ENCODE results near the gene FAM229B.
"Not testable (repeated sequence)": the region's sequence is repeated elsewhere in the genome, so short reads cannot be mapped to it uniquely, and the experiment has no call there.

FAM229B gene

DNA sequence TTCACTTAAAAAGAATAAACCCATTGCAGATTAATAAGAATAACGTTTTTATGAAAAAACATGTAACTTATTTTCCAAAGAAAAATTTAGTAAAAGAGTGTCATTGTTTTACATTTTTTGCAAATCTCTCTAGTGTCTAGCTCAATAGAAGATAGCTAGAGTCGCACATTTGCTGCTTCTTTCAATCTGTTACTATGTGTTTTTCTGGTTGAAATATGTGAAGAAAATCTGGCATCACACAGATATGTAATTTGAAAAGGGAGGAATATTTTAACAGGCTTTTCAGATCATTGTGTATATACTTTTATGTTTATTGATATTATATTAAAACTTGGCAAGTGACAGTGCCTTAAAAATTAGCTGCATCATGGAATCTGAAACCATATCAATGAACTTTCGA, 24.4 kb upstream of the FAM229B start:
- no peak for DNase-seq

DNA sequence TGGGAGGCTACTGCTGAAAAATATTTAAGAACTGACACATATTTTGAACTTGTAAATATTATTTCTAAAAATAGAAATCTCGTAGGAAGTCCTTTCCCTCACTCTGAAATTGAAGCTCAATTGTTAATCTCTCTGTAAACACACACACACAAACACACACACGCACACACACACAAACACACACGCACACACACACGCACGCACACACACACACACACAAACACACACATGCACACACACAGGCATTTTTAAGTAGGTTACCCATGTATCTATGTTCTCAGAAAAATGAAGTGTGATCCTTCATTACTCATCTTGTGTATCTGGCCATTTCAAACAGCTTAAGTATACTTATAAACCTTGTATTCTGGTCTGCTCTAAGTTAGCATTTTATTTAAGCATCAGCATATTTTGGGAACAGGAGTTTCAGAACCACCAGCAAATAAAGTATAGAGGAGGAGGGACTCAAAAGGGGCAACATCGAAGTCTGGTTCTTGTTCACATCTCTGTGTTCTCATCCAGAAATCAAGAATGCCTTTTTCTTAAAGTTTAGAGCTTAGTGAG, 21.9 kb upstream of the FAM229B start:
- DNase-seq = no peak

DNA sequence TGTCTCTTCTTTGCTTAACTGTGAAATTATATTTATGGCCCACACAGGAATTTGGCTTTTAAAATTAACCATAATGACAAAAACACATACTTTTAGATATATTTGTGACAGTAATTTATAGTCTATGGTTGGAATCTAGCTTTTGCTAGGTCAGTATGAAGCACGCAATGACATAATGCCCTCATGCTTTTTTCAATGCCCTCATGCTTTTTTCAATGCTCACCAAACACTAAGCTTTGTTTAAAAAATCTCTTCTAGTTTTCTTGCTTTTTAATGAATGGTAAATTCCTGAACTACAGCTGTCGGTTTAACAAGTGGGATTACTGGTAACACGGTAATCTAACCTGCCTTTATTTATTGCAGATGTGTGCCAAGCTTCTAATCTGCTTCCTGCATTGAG, 20.8 kb upstream of the FAM229B start:
- no peak for DNase-seq

DNA sequence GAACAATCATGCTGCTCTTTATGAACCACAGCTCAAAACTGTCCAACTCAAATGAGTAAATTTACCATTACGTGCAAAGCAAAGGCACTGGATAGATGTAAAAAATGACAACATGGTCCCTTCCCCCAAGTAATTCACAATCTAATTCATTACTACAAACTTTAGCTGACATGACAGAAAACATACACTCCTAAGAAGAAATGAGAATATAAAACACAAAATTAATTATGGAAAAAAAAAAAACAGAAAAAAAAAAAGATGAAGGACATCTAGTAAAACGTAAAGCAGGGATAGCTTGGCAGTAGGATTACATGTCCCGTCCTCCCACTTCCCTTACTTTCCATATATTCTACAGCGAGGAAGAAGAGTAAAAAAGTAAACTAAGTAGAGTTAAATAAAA, 5.8 kb upstream of the FAM229B start:
- DNase-seq = no peak

DNA sequence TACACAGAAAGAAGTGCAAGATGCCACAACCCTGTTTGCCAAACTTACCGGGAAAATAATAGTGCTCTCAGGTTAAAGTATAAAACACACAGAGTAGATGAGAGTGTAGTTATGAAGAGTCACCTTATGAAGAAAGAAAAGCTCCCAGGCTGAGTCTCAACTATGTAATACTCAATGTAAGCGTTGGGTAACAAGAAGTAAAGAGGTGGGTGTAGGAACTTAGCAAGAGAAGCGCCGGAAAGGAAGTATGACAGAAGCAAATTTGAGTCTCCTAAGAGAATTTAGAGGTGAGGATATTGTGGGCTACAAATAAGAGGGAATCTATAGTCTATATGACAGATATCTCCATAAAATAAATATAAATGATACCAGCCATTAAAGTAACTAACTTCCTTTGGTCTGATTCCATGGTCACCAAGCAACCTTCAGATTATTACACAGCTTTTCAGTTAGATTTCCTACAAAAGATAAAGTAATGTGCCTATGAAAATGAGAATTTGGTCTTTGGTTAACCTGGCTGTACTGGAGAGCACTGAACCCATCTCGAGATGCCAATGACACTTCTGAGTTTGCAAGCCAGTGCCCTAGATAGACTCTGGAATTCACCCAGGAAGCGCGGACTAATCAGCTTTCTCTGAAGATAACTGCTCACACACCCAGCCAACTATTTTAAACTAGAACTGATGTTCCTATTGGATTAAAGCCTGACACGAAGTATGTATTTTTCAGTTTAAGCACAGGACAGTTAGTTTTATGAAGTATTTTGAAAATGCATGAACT, 1.9 kb upstream of the FAM229B start:
- DNase-seq = no peak

DNA sequence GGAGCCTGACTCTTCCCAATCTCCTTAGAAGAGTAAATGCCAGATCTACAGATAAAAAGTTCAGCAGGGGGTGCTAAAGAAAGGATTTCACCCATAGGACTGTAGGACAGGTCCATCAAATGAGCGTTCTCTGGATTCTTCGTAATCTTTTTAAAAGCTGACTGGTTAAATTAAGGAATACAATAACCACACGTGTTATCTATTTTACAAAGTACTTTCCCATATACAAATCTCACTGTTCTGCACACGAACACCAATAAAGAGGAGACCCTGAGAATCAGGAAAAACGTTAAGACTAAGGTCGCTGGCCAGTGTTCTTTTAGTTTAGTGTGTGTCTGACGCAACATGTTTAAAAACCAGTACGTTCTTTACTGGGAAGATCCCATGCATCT, 651 bp upstream of the FAM229B start:
- peak in 1 of 51 donors; percentile 68 for DNase-seq

DNA sequence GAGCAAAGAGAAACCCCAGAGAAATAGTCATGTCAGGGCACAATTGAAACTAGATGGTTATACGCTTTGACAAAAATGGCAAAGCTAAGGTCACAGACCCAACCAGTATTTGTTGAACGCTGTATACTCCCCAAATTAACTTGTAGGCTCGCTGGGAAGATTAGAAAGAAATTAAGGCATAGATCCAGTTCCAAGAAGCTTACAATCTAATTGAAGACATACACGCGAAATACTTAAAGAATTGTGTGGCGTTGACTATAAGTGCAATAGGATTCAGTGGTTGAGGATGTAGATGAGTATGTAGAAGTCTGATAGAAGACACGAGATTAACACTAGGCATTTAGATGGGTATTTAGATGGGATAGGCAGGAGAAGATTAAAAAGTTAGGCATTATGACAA, 525 bp downstream of the FAM229B start:
- no peak for DNase-seq

DNA sequence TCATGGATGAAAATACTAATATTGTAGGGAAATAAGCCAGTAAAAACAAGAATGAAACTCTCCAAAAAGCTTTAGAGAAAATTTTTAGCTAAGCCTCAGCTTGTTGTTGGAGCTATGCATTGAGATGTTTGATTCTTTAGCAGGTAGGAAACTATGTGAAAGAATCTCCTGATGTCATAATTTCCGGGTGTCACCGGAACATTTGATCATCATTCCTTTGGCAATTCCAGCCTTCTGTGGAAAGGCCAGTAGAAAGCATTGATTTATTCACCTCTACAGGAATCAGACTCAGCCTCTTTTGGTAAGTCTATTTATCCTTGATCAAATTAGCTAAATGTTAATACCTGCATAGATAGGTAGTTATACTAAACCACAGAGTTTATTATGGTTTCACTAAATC, 9.5 kb downstream of the FAM229B start:
- no peak for DNase-seq

DNA sequence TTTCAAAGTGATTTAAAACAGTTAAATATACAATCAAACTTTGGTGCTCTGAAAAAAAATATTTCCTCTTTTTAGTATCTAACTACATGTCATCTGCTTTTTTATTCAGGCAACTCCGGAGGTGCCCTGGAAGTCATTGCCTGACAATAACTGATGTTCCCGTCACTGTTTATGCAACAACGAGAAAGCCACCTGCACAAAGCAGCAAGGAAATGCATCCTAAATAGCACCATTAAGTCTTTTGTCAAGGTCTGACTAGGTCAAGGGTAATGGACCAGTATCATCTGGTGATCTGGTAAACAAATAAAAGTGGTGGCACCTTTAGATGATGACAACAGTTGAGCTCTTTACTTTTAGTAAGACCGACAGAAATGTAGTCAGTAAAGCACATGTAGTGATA, 13.2 kb downstream of the FAM229B start:
- DNase-seq = no peak

DNA sequence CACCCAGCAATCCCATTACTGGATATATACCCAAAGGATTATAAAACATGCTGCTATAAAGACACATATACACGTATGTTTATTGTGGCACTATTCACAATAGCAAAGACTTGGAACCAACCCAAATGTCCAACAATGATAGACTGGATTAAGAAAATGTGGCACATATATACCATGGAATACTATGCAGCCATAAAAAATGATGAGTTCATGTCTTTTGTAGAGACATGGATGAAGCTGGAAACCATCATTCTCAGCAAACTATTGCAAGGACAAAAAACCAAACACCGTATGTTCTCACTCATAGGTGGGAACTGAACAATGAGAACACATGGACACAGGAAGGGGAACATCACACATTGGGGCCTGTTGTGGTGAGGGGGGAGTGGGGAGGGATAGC, 18.6 kb downstream of the FAM229B start:
- not testable (repeated sequence) for DNase-seq

DNA sequence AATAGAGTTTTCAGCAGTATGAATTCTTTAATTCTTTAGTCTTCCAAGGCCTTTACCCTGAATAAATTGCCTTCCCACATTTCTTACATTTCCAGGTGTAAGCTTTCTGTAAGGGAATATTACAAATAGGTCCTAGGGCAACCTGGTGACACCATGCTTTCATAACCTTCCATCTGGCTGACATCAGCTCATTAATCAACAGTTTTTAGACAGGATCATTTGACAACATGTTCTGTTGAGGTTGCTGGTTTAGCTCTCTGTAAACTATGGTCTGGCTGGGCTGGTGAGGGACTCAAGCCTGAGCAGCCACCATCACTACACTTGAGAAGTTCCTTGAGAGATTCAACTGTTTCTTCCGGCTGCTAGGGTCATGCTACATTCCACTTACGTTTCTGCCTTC, 19.2 kb downstream of the FAM229B start:
- no peak for DNase-seq

DNA sequence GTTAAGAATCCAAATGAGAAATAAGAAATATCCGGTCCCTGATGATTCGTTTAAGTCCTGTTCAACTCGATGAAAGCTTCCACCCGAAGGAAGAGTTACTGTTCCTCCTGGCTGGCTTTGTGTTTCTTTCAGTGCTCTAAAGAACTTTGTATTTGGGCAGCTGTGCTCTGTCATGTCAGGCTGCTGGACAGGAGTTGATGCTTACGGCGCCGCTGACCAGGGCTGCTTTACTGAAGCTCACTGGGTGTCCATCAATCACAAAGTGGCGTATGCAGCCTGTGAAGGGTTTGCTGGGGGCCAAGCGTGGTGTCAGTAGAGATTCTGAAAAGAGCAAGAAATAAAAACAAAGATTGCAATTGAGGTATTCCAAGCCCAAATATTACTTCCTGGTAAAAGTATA, 21.9 kb downstream of the FAM229B start:
- peak in 4 of 51 donors; percentile 1 to 8 (median 6) for DNase-seq

DNA sequence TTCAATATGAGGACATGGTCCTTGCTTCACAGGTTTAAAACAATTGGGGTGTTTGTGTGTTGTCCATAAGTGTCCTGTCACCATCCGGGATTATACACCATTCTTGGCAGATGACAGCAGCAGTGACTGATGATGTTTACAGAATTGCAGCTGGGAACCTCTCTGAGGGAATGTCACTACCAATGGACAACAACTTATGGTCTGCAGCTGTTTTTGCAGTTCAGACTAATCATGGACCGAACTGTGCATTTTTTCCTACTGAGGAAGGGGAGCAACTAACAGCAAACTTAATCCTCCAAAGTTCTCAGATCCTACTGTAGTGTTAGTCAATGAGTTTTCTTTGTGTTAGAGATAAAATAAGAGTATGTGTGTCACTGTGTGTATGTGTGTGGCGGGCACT, 26.0 kb downstream of the FAM229B start:
- peak in 1 of 51 donors; percentile 16 for DNase-seq

DNA sequence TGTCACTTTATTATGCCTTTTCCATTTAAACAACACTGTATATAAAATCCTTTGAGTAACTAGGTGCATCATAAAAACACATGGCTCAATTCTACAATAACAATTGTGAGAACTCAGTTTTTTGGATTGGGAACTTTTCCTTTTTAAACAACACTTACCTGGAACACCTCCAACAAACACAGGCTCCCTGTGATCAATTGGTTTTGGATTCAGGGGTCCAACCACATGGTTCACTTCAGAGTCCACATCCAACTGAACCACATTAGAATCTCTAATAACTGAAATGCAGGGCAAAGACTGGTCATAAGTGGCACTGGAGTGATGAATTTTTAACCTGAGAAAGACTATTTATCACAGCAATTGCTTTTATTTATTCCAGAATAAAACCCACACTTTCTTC, 26.5 kb downstream of the FAM229B start:
- DNase-seq = no peak

DNA sequence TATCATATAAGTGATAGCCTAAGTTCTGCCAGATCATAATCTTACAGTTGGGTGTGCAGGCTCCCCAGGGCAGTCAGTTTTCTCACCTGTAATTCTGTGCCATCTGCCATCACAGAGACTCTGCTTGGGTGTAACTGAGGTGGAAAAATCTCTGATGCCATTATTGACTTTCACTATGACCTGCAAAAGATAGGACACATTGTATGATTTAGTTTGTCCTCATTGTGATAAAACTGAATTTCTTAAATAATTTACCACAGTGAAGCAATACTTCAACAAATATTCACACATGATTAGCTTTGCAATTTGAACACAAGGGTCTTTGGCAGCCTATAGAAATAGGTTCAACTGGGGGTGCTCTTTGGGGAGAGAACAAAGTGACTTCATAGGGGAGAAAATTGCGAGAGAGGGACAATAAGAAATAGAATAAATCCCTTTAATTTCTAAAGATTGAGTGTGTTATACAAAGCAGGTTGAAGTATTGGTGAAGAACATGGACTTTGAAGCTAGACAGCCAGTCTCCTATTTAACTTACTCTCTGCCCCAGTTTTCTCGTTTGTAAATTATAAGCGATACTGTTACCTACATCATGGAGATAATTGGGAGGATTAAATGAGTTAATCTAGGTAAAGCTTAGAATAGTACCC, 27.3 kb downstream of the FAM229B start:
- DNase-seq = no peak

DNA sequence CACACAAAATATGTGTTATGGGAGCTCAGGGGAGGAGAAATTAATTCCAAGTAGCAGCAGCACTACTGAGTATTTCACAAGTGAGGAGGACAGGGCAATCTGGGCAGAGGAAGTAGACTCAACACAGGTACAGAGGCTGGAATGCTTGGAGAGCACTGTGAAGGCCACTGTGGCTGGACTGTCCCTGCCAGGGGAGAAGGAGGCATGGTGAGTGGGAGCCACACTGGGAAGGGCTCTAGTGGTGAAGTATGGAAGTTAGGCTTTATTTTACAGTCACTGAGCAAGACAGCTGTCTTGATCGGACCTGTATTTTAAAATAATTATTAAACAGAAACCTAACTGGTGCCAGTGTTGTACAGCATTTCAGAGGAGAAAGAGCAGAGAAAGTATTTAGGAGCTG, 28.8 kb downstream of the FAM229B start:
- DNase-seq = no peak

DNA sequence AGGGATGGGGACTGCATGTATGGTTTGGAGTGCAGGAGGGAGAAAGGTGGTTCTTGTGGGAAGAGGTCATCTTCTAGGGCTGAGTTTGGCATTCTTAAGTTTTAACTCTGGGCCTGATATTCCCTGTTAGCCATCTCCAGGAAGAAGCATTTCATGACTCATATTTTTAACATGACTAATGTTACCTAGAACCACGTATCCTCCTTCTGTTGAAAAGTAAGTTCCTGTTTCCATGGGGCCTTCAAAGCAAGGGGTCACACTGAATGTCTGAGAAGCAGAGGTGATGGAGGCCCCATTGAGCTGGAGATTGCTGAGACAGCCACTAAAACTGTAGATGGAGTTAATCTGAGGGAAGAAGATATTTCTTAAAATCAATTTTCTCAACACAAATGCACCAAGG, 30.2 kb downstream of the FAM229B start:
- DNase-seq = no peak

DNA sequence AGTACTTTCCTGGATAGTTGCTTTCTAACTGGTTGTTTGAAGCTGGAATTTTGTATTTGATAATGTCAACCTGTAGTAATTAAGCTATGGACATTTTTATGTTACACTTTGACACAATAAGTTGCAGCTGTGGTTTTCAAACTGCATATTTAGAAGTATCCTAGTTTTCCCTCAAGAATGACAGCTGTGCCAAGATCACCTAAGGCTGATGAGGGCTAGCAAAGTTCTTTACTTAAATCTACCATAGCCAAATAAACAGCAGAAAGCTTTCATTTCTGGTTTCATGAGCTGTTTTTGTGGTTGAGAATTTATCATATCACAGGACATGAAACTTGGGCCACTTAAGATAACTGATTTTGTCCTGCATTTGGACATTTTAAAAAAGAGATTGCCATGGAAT, 30.6 kb downstream of the FAM229B start:
- no peak for DNase-seq

DNA sequence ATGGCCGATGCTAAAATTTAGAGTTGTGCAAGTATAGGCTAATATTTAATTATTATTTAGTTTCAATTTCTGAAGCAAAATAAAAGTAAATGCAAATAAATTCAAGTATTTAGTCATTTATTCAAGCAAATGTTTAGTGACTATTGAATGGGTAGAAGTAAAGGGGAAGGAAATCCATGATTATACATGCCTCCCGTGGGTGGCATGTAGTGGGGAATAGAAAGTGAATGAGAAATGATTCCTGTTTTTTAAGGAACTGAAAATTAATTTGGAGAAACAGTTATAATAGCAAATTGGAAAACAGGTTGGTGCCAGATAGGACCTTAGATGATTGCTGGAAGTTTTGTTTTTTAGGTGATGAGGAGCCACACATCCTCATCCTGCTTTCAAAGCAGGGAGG, 35.4 kb downstream of the FAM229B start:
- DNase-seq = no peak

DNA sequence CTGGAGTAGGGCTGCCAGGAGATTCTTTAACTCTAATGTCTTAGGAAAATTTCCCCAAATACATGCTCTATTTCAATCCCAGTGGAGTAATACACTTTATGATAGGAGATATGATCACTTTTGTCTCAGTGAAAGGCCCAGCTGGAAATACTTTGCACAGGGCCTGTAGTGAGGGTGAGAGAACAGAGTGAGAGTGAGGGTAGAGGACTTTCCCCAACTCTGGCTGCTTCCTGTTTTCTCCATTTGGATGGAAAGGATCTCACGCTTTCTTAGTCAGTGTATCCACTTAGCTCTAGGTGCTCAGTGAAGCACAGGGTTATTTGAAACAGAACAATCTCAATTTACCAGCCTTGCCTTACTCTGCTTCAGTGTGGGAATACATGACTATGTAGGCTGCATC, 36.6 kb downstream of the FAM229B start:
- DNase-seq = no peak

DNA sequence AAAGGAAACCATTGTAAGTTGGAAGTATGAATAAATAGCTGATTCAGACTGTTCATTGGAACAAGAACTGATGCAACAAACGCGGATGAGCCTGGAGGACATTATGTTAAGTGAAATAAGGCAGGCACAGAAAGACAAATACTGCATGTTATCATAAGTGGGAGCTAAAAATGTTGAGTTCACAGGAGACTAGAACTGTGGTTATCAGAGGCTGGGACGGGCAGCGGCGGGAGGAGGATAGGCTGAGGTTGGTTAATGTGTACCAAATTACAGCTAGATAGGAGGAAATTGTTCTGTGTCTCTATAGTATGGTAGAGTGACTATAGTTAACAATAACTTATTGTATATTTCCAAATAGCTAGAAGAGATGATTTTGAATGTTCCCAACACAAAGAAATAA, 40.8 kb downstream of the FAM229B start:
- no peak for DNase-seq

DNA sequence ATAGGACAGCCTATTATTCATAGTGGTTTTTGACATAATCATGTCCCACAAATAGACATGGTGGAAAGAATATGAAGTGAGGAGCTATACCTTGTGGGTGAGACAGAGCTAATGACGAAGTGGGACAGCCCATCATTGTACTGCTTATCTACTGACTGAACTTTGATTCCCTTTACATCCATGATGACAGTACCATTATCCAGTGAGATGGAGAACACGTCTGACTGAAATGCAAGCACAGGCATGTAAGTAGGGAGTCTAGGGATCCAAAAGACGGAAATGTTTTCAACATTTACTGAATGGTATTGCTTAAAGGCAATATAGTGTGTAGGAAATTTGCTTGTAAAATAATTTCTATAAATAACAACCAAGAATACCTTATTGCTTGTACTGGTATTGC, 43.5 kb downstream of the FAM229B start:
- no peak for DNase-seq

DNA sequence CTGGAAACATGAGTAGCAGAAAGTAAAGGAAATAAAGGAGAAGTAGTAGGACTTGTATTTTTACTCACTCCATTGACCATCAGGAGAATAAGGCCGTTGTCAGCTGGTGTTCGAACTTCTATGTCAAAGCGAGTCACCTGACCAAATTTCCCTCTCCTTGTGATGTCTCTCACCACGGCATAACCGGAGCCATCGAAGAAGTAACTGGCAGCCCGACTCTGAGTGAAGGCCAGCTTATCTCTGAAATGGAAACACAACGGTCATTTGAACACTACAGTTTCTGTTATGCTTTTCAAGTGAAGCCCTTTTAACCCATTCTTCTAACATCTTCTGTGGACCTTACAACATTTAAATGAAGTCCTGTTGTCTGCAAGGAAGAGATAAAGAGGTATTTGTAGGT, 51.7 kb downstream of the FAM229B start:
- no peak for DNase-seq

Measured in hypothalamus (tissue), 51 donors.